Activated CD8-positive, alpha-beta memory T cell treated with anti-CD3 and anti-CD28 coated beads for 1 hour (primary cell): ENCODE results near the gene PEPD.

Experiments used
- DNase-seq, 2 donors: peaks; one replicate each; pipeline ENCODE4 v3.0.0-alpha.2; 2020; ENCODE audit warnings: low read depth in 1 of 2; ENCODE audit errors: extremely low read depth in 1 of 2

Gene PEPD

GRCh38 chr19:33547676-33548075 is 26.1 kb upstream of the PEPD start:
- no peak for DNase-seq

GRCh38 chr19:33546656-33547055 is 25.1 kb upstream of the PEPD start:
- no peak for DNase-seq

DNA sequence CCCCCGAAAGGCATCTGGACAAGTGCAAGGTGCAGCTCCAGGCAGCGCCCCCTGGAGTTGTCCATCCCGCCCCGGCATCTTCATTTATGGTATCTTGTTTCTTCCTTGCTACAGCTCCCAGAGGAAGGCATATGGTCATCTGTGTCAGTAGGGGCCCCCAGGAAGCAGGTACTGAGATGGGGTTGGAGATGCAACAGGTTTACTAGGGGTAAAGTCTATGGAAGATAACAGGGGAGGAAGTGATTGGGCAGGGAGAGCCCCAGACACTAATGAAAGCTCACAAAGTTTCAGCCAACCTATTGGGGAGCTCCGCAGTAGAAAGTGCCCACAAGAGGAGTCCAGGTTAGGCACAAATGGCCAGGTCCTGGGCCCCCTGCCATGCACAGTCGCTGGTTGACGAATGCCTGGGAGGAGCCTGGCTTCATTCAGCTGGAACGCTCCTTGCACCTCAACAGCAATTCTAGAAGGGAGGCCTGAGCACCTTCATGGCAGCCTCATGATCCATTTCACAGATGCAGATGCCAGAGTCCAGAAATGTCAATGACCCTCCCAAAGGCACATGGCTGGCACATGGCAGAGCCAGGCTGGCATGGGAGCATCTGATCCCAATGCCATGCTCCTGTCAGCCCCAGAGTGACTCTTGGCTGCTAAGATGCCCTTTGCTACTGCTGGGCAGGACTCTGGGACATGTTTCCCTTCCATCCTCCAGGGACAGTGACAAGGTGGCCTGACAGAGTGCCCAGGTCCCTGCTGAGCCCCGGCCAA is 23.8 kb upstream of the PEPD start:
- no peak for DNase-seq

DNA sequence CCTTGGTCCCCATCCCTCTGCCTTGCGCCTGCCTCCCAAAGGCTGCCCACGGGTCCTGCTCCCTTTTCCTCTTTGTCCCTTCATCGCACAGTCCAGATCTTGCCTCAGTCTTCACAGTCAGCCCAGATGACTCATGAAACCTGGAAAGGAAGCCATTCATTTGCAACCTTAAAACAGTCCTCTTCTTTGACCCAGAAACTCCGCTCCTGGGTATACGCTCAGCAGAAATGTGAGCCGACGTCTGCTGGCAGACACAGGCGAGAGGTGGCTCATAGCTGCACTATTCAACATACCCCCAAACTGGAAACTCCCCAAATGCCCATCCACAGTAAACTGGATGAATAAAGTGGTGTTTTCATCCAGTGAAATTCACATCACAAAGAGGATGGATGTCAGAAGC is 13.6 kb upstream of the PEPD start:
- no peak for DNase-seq

DNA sequence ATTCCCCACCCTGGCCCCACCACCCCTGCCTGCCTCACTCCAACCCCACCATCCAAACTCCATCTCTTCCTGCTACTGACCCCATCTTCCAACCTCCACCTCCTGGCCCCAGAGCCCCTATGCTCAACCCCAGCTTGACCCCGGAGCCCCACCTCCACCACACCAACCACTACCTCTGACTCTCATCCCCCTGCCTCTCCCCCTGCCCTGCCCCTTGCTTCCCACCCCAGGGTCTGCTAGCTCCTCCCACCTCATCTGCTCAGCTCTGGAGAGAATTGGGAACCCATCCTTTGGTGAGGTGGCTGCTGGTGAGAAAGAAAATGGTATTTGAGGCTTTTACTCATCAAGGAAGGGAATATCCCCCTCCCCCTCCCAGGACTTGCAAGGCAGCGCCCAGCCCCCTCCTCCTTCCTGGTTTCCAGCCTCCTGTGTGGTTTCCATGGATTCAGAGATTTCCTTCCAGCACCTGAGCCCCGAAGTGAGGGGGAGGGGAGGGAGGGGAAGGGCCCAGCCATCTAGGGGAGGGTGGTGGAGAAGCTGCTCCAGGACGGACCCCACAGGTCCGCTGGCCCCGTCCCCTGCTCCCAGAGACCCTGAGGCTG is 11.4 kb upstream of the PEPD start:
- DNase-seq: no peak

DNA sequence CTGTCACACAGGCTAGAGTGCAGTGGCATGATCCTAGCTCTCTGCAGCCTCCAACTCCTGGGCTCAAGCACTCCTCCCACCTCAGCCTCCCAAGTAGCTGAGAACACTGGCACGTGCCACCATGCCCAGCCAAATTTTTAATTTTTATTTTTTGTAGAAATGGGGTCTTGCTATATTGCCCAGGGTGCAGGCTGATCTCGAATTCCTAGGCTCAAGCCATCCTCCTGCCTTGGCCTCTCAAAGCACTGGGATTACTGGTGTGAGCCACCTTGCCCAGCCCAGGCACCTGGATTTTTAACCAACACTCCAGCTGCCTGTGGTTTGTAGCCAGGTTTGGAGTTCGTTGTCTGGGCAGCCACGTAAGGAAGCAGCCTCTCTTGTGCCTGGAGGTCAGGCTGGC is 9.3 kb upstream of the PEPD start:
- DNase-seq: no peak

DNA sequence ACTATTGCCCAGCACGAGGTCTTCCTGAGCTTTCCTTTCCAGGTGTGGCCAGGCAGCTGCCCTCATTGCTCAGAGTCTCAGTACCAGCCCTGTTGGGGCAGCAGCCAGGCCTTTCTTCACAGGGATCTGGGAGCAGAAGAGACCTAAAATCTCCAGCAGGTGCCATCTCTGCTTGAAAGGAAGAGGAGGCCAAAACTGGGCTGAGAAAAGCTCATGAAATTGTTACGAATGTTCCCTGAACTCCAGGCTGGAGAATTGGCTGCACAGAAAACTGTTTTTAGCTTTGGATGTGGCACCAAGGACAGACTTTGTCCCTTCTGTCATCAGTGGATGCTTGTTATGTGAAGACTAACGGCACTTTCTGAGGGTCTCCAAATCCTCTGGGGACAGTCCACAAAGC is 8.7 kb upstream of the PEPD start:
- DNase-seq: no peak

DNA sequence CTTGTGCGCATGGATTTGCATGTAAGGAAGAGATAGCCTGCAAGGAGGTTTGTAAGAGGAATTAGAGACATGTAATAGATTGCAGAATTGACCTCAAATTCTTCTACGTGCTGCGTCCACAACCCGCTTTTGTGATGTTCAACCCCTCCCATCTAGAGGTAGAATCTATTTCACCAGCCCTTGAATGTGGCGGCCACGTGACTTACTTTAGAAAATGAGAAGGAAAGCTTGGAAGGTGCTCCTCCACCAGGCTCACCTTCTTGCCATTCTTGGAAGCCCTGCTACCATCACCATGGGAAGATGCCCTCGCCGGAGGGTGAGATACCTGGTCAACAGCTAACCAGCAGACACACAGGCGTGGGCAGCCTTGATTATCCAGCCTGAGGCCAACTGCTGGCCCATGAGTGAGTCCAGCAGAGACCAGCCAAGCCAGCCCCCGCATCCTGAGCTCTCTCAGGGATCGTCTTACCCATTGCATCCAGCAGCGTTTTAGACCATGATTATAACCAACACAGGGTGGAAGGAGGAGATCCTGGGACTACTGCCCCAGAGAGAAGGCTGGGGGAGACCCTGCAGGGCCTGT is 7.6 kb upstream of the PEPD start:
- DNase-seq: no peak

DNA sequence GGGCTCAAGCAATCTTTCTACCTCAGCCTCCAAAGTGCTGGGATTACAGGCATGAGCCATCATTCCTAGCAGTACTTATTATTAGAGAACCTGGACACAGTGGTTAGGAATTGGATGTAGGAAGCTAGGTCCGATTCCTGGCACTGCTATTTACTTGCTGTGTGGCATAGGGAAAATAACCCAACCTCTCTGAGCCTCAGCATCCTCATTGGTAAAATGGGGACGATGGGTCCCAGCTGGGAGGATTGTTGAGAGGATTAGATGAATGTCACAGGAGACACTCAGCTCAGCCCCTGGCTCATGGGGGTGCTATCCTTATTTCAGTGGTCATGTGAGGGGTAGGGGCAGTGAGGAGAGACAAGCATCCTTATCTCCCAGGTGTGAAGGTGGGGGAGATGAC is 6.8 kb upstream of the PEPD start:
- DNase-seq: no peak

DNA sequence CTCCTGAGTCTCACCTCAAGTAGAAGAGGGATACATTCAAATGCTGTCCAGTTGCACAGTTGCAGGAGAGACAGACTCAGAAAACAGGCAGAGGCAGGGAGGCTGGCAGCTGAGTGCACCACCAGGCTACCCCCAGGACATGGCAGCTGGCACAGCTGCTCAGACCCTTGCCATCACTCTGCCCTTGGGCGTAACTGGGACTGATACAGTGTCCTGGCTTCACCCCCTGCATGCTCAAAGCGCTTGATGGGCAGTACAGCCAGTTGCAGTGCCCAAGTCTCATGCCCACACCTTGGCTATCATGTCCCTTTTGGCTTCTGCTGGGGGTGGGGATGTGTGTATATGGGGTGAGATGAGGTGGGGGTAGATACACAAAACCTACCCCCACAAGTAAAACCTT is 5.5 kb upstream of the PEPD start:
- DNase-seq: no peak

DNA sequence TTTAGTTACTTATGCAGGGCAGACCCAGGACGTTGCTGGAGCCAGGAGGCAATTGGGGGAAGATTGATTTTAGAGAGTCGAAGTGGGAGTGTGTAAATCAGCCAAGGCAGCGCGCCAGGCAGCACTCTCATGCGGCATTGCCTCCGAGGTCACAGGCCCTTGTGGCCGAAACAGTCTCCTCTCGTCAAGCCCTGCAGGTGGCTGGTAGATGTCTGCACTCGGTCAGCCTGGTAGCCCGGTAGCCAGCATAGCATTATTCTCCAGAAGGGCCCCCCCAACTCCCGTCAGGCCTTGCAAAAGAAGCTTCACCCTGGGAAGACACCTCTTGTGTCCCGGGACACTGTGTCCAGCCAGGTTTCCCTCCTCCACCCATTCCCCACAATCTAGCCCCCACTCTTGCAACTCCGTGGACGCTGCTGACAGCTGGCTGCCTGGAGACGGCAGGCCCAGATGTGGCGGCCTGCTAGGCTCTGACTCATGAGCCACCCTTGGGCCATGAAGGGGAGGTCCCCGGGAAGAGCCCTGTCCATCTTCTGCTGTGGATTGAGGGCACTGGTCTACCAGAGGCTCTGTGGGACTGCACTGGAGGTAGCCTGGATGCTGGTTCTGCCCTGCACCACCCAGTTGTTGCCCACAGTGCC is 2.6 kb upstream of the PEPD start:
- DNase-seq: no peak

DNA sequence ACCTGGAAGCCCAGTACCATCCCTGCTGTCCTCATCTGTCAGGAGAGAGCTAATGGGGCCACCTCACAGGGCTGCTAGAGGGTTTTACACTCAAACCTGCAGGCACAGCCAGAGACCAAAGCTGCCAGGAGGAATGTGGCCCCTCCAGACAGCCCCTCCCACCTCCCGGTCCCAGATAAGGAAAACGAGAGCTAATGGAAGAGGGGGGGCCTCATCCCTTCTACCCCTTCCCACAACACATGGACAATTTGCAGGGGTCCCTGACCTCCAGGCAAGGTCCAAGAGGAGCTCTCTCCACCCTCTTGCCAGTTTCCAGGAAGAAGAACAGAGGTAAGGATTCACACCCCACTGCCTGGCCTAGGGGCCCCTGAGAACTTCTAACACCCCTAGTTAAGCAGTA is 1.6 kb upstream of the PEPD start:
- no peak for DNase-seq

- DNase-seq: no peak
These were observed 726 bp upstream of the PEPD start for GRCh38 chr19:33522371-33522662.

GRCh38 chr19:33520844-33521479 is 629 bp downstream of the PEPD start:
- DNase-seq: no peak

- DNase-seq: no peak
These were observed 1.4 kb downstream of the PEPD start for GRCh38 chr19:33520048-33520643.

DNA sequence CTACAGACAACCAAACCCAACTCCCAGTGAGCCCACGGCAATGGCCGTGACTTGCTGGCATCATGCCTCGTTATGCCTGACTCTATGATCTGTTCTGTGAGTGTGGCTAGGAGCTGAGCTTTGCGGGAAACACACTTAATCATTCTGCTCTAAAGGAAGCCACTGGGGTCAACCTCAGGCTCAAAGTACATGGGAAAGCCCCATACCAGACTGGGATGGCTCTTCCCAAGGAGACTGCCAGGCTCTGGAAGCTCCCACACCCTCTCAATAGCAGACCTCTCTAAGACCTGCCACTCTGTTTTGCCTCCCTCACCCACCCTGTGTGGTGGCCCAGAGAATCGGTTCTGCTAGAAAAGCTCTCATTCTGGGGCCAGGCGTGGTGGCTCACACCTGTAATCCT is 2.2 kb downstream of the PEPD start:
- no peak for DNase-seq

- DNase-seq: no peak
These were observed 3.0 kb downstream of the PEPD start for GRCh38 chr19:33518541-33518940.

GRCh38 chr19:33517922-33518321 is 3.7 kb downstream of the PEPD start:
- no peak for DNase-seq

DNA sequence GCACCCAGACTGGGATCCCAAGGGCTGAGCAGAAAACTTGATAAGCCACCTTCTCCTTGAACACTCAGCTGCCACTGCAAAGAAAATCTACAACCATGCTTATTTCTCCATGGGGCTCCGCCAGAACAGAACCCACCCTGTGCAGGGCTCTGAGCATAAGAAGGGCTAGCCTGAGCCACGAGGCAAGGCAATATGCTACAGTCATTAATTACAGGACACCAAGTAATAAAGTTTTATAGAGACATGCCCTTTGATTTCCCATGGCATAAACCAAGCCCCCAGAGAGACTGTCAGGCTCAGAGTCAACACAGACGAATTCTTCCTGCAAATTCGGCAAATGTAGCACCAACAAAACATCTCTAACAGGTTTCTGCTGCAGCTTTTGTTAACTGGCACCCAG is 5.7 kb downstream of the PEPD start:
- DNase-seq: no peak

GRCh38 chr19:33514885-33515551 is 6.6 kb downstream of the PEPD start:
- DNase-seq: no peak

DNA sequence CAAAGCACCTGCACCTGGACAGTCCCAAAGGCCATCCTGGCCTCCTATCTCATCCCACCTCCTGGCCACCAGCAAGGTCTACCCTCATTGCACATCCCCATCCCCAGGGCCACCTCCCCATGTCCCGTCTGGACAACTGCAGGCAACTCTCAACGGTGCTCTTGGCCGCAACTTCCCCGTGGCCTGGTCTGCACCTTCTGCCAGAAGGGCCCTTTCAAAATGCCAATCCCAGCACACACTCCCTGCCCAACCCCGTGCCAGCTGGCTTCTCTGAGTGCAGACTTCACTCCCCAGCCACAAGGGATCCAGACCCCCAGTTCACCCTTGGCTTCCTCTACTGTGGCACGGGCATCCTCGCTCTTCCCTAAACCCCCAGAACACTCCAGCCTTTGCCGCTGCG is 8.2 kb downstream of the PEPD start:
- DNase-seq: no peak
